ENCODE measurements around the gene RPL18A. TPM values are rescaled to one million over a fixed set of nuclear protein-coding genes. Genes with fewer than 3 reads are reported as not detected.

The RPL18A gene
- total and polyA plus RNA-seq, 2 experiments from 2014 or later, result 1,314 to 2,829 TPM

DNA sequence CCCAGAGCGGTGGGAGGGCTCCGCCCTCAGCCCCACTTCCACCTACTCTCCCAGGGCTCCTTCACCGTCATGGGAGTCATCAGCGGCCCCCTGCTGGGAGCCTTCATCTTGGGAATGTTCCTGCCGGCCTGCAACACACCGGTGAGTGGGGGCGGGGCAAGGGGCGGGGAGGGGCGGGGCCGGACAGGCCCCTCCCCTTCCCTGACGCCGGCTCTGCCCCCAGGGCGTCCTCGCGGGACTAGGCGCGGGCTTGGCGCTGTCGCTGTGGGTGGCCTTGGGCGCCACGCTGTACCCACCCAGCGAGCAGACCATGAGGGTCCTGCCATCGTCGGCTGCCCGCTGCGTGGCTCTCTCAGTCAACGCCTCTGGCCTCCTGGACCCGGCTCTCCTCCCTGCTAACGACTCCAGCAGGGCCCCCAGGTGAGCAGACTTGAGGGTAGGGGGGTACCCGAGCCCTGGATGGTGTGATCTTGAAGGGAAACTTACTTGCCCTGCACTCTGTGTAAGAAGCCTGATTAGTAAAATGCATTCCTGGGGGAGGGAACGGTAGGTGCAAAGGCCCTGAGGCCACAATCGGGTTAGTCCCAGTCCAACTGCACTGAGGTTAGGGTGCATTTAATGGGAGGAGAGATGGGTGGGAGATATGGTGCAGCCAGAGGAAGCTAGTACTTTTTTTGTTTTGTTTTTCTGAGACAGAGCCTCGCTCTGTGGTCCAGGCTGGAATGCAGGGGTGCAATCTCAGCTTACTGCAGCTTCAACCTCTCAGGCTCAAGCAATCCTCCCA is 24.1 kb downstream of the RPL18A start:
- no peak; the same call in 1 of the 3 replicates for ATAC-seq
- H3K9me2 ChIP-seq (ENCODE audit: insufficient read depth), result no peaks in the 10 kb centered on the region

More for the DNA sequence above, 24.1 kb downstream of the RPL18A start:
- H3K27ac Mint-ChIP-seq, result no peak overlapping the region
- no peaks in the 10 kb centered on the region for H3K79me2 ChIP-seq (replicated peaks; ENCODE audit: insufficient read depth)
- H3K4me1 ChIP-seq (ENCODE audit: insufficient read depth), result no peaks in the 10 kb centered on the region
- H3K27ac ChIP-seq (ENCODE audit: low read depth), result no peak overlapping the region
- H3K27me3 Mint-ChIP-seq (ENCODE audit: insufficient read depth, low read depth, poor library complexity), result peaks cover 3% of the 10 kb centered on the region
- H3K36me3 ChIP-seq (ENCODE audit: insufficient read depth), result no peaks in the 10 kb centered on the region
- H3K4me2 ChIP-seq, result no peak overlapping the region
- H2AFZ ChIP-seq, result no peak overlapping the region
- no peaks in the 10 kb centered on the region for H3K4me1 Mint-ChIP-seq
- H3K9me3 Mint-ChIP-seq, result no peaks in the 10 kb centered on the region
- no peaks in the 10 kb centered on the region for H3K36me3 Mint-ChIP-seq (ENCODE audit: low read depth)
- TF ChIP-seq, protein P1, sequence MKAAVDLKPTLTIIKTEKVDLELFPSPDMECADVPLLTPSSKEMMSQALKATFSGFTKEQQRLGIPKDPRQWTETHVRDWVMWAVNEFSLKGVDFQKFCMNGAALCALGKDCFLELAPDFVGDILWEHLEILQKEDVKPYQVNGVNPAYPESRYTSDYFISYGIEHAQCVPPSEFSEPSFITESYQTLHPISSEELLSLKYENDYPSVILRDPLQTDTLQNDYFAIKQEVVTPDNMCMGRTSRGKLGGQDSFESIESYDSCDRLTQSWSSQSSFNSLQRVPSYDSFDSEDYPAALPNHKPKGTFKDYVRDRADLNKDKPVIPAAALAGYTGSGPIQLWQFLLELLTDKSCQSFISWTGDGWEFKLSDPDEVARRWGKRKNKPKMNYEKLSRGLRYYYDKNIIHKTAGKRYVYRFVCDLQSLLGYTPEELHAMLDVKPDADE (IDR thresholded peaks at IDR 0.05), result no peak
- TF ChIP-seq EZH2 (IDR thresholded peaks at IDR 0.05; ENCODE audit: low read depth, unreplicated experiment), result no peak
- no peak for TF ChIP-seq EZH2phosphoT487 (IDR thresholded peaks at IDR 0.05; ENCODE audit: unreplicated experiment)
- no peak for TF ChIP-seq STAT1 (IDR thresholded peaks at IDR 0.05; ENCODE audit: unreplicated experiment)
- TF ChIP-seq, protein P2, sequence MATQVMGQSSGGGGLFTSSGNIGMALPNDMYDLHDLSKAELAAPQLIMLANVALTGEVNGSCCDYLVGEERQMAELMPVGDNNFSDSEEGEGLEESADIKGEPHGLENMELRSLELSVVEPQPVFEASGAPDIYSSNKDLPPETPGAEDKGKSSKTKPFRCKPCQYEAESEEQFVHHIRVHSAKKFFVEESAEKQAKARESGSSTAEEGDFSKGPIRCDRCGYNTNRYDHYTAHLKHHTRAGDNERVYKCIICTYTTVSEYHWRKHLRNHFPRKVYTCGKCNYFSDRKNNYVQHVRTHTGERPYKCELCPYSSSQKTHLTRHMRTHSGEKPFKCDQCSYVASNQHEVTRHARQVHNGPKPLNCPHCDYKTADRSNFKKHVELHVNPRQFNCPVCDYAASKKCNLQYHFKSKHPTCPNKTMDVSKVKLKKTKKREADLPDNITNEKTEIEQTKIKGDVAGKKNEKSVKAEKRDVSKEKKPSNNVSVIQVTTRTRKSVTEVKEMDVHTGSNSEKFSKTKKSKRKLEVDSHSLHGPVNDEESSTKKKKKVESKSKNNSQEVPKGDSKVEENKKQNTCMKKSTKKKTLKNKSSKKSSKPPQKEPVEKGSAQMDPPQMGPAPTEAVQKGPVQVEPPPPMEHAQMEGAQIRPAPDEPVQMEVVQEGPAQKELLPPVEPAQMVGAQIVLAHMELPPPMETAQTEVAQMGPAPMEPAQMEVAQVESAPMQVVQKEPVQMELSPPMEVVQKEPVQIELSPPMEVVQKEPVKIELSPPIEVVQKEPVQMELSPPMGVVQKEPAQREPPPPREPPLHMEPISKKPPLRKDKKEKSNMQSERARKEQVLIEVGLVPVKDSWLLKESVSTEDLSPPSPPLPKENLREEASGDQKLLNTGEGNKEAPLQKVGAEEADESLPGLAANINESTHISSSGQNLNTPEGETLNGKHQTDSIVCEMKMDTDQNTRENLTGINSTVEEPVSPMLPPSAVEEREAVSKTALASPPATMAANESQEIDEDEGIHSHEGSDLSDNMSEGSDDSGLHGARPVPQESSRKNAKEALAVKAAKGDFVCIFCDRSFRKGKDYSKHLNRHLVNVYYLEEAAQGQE (IDR thresholded peaks at IDR 0.05; ENCODE audit: unreplicated experiment), result no peak
- TF ChIP-seq CREB1 (CRISPR knock-in tag; IDR thresholded peaks at IDR 0.05; ENCODE audit: low read depth), result no peak
- no peak for TF ChIP-seq POLR2AphosphoS5 (IDR thresholded peaks at IDR 0.05; ENCODE audit: low read depth)
- no peak for TF ChIP-seq NANOG (IDR thresholded peaks at IDR 0.05; ENCODE audit: borderline replicate concordance)
- TF ChIP-seq, protein P3, sequence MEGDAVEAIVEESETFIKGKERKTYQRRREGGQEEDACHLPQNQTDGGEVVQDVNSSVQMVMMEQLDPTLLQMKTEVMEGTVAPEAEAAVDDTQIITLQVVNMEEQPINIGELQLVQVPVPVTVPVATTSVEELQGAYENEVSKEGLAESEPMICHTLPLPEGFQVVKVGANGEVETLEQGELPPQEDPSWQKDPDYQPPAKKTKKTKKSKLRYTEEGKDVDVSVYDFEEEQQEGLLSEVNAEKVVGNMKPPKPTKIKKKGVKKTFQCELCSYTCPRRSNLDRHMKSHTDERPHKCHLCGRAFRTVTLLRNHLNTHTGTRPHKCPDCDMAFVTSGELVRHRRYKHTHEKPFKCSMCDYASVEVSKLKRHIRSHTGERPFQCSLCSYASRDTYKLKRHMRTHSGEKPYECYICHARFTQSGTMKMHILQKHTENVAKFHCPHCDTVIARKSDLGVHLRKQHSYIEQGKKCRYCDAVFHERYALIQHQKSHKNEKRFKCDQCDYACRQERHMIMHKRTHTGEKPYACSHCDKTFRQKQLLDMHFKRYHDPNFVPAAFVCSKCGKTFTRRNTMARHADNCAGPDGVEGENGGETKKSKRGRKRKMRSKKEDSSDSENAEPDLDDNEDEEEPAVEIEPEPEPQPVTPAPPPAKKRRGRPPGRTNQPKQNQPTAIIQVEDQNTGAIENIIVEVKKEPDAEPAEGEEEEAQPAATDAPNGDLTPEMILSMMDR (conservative IDR thresholded peaks at IDR 0.05; ENCODE audit: low read depth in 2 of 2), result no peak
- no peak for TF ChIP-seq ZNF114 (CRISPR knock-in tag; IDR thresholded peaks at IDR 0.05)
- no peak for TF ChIP-seq JUNB (IDR thresholded peaks at IDR 0.05; ENCODE audit: unreplicated experiment)
- no peak for TF ChIP-seq ZNF331 (CRISPR knock-in tag; IDR thresholded peaks at IDR 0.05; ENCODE audit: low read depth)
- TF ChIP-seq, protein P4, sequence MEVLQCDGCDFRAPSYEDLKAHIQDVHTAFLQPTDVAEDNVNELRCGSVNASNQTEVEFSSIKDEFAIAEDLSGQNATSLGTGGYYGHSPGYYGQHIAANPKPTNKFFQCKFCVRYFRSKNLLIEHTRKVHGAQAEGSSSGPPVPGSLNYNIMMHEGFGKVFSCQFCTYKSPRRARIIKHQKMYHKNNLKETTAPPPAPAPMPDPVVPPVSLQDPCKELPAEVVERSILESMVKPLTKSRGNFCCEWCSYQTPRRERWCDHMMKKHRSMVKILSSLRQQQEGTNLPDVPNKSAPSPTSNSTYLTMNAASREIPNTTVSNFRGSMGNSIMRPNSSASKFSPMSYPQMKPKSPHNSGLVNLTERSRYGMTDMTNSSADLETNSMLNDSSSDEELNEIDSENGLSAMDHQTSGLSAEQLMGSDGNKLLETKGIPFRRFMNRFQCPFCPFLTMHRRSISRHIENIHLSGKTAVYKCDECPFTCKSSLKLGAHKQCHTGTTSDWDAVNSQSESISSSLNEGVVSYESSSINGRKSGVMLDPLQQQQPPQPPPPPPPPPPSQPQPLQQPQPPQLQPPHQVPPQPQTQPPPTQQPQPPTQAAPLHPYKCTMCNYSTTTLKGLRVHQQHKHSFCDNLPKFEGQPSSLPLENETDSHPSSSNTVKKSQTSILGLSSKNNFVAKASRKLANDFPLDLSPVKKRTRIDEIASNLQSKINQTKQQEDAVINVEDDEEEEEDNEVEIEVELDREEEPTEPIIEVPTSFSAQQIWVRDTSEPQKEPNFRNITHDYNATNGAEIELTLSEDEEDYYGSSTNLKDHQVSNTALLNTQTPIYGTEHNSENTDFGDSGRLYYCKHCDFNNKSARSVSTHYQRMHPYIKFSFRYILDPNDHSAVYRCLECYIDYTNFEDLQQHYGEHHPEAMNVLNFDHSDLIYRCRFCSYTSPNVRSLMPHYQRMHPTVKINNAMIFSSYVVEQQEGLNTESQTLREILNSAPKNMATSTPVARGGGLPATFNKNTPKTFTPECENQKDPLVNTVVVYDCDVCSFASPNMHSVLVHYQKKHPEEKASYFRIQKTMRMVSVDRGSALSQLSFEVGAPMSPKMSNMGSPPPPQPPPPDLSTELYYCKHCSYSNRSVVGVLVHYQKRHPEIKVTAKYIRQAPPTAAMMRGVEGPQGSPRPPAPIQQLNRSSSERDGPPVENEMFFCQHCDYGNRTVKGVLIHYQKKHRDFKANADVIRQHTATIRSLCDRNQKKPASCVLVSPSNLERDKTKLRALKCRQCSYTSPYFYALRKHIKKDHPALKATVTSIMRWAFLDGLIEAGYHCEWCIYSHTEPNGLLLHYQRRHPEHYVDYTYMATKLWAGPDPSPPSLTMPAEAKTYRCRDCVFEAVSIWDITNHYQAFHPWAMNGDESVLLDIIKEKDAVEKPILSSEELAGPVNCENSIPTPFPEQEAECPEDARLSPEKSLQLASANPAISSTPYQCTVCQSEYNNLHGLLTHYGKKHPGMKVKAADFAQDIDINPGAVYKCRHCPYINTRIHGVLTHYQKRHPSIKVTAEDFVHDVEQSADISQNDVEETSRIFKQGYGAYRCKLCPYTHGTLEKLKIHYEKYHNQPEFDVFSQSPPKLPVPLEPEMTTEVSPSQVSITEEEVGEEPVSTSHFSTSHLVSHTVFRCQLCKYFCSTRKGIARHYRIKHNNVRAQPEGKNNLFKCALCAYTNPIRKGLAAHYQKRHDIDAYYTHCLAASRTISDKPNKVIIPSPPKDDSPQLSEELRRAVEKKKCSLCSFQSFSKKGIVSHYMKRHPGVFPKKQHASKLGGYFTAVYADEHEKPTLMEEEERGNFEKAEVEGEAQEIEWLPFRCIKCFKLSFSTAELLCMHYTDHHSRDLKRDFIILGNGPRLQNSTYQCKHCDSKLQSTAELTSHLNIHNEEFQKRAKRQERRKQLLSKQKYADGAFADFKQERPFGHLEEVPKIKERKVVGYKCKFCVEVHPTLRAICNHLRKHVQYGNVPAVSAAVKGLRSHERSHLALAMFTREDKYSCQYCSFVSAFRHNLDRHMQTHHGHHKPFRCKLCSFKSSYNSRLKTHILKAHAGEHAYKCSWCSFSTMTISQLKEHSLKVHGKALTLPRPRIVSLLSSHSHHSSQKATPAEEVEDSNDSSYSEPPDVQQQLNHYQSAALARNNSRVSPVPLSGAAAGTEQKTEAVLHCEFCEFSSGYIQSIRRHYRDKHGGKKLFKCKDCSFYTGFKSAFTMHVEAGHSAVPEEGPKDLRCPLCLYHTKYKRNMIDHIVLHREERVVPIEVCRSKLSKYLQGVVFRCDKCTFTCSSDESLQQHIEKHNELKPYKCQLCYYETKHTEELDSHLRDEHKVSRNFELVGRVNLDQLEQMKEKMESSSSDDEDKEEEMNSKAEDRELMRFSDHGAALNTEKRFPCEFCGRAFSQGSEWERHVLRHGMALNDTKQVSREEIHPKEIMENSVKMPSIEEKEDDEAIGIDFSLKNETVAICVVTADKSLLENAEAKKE (CRISPR knock-in tag; IDR thresholded peaks at IDR 0.05), result no peak
- H3F3A ChIP-seq (replicated peaks; ENCODE audit: low read depth), result no peaks in the 10 kb centered on the region
- peak; percentile 57 for DNase-seq (ENCODE audit: low spot score)
- no peak overlapping the region for H3K4me3 Mint-ChIP-seq
- no peaks in the 10 kb centered on the region for H3K27me3 ChIP-seq (ENCODE audit: insufficient read depth)
- no peaks in the 10 kb centered on the region for H4K20me1 ChIP-seq (replicated peaks; ENCODE audit: insufficient read depth)
- no peak overlapping the region for H3K4me3 ChIP-seq

Measured in GM23338 (cell line).